HL-60 (cell line): ENCODE measurements around the gene LRRC46.

ENCODE experiments used
- CTCF ChIP-seq: IDR thresholded peaks from one replicate; pipeline ENCODE4 v1.5.1; 2011; ENCODE audit warnings: low read length, control low read depth, inconsistent platforms; ENCODE audit not compliant: insufficient read depth
- GABPA ChIP-seq: IDR thresholded peaks from 2 replicates; pipeline ENCODE4 v1.6.1; 2012; ENCODE audit warnings: low read depth
- POLR2AphosphoS5 ChIP-seq: IDR thresholded peaks from 2 replicates; pipeline ENCODE4 v1.6.1; 2012; ENCODE audit warnings: low read depth
- REST ChIP-seq: IDR thresholded peaks from 2 replicates; pipeline ENCODE4 v1.6.1; 2012; ENCODE audit warnings: low read depth; ENCODE audit not compliant: insufficient replicate concordance
- SPI1 ChIP-seq: IDR thresholded peaks from 2 replicates; pipeline ENCODE4 v1.6.1; 2012; ENCODE audit warnings: low read depth, mild to moderate bottlenecking, borderline replicate concordance

- TF ChIP-seq REST (no peak), CTCF (no peak), POLR2AphosphoS5 (no peak), GABPA (no peak), SPI1 (no peak)
These were observed 52.3 kb downstream of the LRRC46 start for GRCh38 chr17:47883589-47884426.
